ENCODE results near the gene GARIN5B. TPM values are rescaled to one million over a fixed set of nuclear protein-coding genes. Genes with fewer than 3 reads are reported as not detected.
"Not testable (repeated sequence)": the region's sequence is repeated elsewhere in the genome, so short reads cannot be mapped to it uniquely, and the experiment has no call there.

The GARIN5B gene
- total RNA-seq = not detected
- long read RNA-seq = 0 reads

- ATAC-seq = no peak
These were observed at the start of gene GARIN5B for GRCh38 chr19:55362990-55363716. TSS of gene GARIN5B (minus strand) at chr19:55363260. CDS start at chr19:55363066, 194 bp downstream.

GRCh38 chr19:55410168-55410567 lies 47.1 kb upstream of the GARIN5B start:
- H3K4me1 ChIP-seq = peaks cover 14% of the 10 kb centered on the region
- no peaks in the 10 kb centered on the region for H3K27me3 ChIP-seq (ENCODE audit: low read depth)
- ATAC-seq (no peak), DNase-seq (no peak)
- H3K4me3 ChIP-seq = no peak overlapping the region
- TF ChIP-seq, protein P1, sequence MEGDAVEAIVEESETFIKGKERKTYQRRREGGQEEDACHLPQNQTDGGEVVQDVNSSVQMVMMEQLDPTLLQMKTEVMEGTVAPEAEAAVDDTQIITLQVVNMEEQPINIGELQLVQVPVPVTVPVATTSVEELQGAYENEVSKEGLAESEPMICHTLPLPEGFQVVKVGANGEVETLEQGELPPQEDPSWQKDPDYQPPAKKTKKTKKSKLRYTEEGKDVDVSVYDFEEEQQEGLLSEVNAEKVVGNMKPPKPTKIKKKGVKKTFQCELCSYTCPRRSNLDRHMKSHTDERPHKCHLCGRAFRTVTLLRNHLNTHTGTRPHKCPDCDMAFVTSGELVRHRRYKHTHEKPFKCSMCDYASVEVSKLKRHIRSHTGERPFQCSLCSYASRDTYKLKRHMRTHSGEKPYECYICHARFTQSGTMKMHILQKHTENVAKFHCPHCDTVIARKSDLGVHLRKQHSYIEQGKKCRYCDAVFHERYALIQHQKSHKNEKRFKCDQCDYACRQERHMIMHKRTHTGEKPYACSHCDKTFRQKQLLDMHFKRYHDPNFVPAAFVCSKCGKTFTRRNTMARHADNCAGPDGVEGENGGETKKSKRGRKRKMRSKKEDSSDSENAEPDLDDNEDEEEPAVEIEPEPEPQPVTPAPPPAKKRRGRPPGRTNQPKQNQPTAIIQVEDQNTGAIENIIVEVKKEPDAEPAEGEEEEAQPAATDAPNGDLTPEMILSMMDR (IDR thresholded peaks at IDR 0.05) = no peak
- H3K9me3 ChIP-seq = no peaks in the 10 kb centered on the region
- intact Hi-C loops (cut with DNase I) = no loop called here
- H3K36me3 ChIP-seq = peaks cover 13% of the 10 kb centered on the region
- H3K27ac ChIP-seq = no peak overlapping the region

More at GRCh38 chr19:55362990-55363716, at the start of gene GARIN5B:
- no peaks in the 10 kb centered on the region for H3K4me1 ChIP-seq
- TF ChIP-seq, protein P1 (IDR thresholded peaks at IDR 0.05) = no peak
- H3K4me3 ChIP-seq = no peak within 1 kb of the TSS
- intact Hi-C loops (cut with DNase I) = no loop called here
- H3K9me3 ChIP-seq = no peaks in the 10 kb centered on the region
- no peak for DNase-seq
- H3K36me3 ChIP-seq = no peaks in the 10 kb centered on the region
- no peak within 1 kb of the TSS for H3K27ac ChIP-seq
- peaks cover 10% of the 10 kb centered on the region for H3K27me3 ChIP-seq (ENCODE audit: low read depth)

GRCh38 chr19:55409179-55409578 lies 46.1 kb upstream of the GARIN5B start:
- H3K9me3 ChIP-seq; DNase-seq; H3K27ac ChIP-seq; H3K4me3 ChIP-seq; intact Hi-C loops (cut with DNase I); ATAC-seq; H3K27me3 ChIP-seq (ENCODE audit: low read depth): not testable (repeated sequence)
- peaks cover 19% of the 10 kb centered on the region for H3K36me3 ChIP-seq
- H3K4me1 ChIP-seq = peaks cover 14% of the 10 kb centered on the region

DNA sequence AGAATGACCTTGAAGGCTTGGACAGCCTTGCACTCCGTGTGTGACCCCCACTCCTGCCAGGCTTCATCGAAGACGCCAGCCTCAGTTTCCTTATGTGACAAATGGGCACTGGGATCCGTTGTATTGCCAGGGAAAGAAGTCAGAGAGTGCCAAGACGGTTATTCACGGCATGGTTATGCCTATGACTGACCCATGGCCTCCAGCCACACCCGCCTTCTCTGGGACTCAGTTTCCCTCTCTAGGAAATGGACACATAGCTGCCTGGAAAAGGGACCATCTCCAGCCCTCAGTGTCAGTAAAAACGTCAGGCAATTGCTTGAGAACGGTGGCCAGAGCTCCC lies 45.4 kb upstream of the GARIN5B start:
- TF ChIP-seq, protein P1 (IDR thresholded peaks at IDR 0.05) = no peak
- Histone ChIP-seq H3K27ac (peak overlapping the region; percentile 93), H3K9me3 (no peaks in the 10 kb centered on the region), H3K4me1 (peaks cover 14% of the 10 kb centered on the region), H3K36me3 (peaks cover 26% of the 10 kb centered on the region), H3K27me3 (ENCODE audit: low read depth) (no peaks in the 10 kb centered on the region), H3K4me3 (peak overlapping the region; percentile 94)
- intact Hi-C loops (cut with DNase I) = no loop called here
- no peak for DNase-seq
- ATAC-seq = no peak

- H3K27me3 ChIP-seq (ENCODE audit: low read depth) = no peaks in the 10 kb centered on the region
- DNase-seq (peak; percentile 99), ATAC-seq (peak; percentile 97 to 98)
- intact Hi-C loops (cut with DNase I) = no loop called here
- TF ChIP-seq, protein P1 (IDR thresholded peaks at IDR 0.05) = no peak
- peak overlapping the region; percentile 94 for H3K4me3 ChIP-seq
- peaks cover 31% of the 10 kb centered on the region for H3K36me3 ChIP-seq
- H3K4me1 ChIP-seq = peaks cover 14% of the 10 kb centered on the region
- H3K27ac ChIP-seq = peak overlapping the region; percentile 93
- H3K9me3 ChIP-seq = no peaks in the 10 kb centered on the region
These were observed 44.9 kb upstream of the GARIN5B start for GRCh38 chr19:55407800-55408532.

DNA sequence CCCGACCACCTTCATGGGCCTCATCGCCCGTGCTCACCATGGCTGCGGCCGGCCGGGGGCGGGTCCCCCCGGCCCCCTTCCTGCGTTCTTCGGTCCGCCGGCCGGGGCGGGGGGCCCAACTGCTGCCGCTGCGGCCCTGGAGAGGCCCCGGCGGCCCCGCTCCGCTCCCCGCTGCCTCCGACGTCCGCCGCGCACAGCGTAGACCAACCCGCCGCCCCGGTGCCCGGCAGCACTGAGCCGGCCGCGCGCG lies 44.4 kb upstream of the GARIN5B start, which contains the start of gene UBE2S:
TSS of gene UBE2S (minus strand) at position 239 of the 250 bp plus-strand sequence. CDS start at position 40, 199 bp downstream.
- H3K27ac ChIP-seq = peak within 1 kb of the TSS; percentile 93
- H3K4me1 ChIP-seq = peaks cover 14% of the 10 kb centered on the region
- DNase-seq; H3K27me3 ChIP-seq (ENCODE audit: low read depth); intact Hi-C loops (cut with DNase I); H3K9me3 ChIP-seq: not testable (repeated sequence)
- peak in 1 of 2 donors; percentile 17 for ATAC-seq
- peak within 1 kb of the TSS; percentile 94 for H3K4me3 ChIP-seq
- H3K36me3 ChIP-seq = peaks cover 36% of the 10 kb centered on the region

Measured in lower lobe of right lung (tissue), 2 donors.